Memory B cell (primary cell): ENCODE measurements around the gene KXD1.
A peak's percentile ranks its signal among the peaks of the same experiment; 100 is the strongest.
"Not testable (repeated sequence)": the region's sequence is repeated elsewhere in the genome, so short reads cannot be mapped to it uniquely, and the experiment has no call there.

Experiments
- ATAC-seq: fragments of 150-1000 bp; cut with Tn5 transposase; 2 replicates; pipeline ENCODE4 v1.10.0; 2021; ENCODE audit warnings: low read depth, mild to moderate bottlenecking, moderate library complexity
- DNase-seq, 2 donors: peaks; one replicate each; pipeline ENCODE4 v3.0.0; 2022; ENCODE audit warnings: low spot score in 2 of 2
- H3K27ac Mint-ChIP-seq: one replicate; pipeline ENCODE4 v1.8.0; 2022; ENCODE audit warnings: mild to moderate bottlenecking, moderate library complexity, mixed read lengths
- H3K27me3 Mint-ChIP-seq: one replicate; pipeline ENCODE4 v1.8.0; 2022; ENCODE audit warnings: mixed read lengths
- H3K36me3 Mint-ChIP-seq: one replicate; pipeline ENCODE4 v1.8.0; 2022; ENCODE audit warnings: mild to moderate bottlenecking, mixed read lengths
- H3K4me1 Mint-ChIP-seq: one replicate; pipeline ENCODE4 v1.8.0; 2022; ENCODE audit warnings: mixed read lengths
- H3K4me3 Mint-ChIP-seq: one replicate; pipeline ENCODE4 v1.8.0; 2022; ENCODE audit warnings: mild to moderate bottlenecking, moderate library complexity, mixed read lengths
- H3K9me3 Mint-ChIP-seq: one replicate; pipeline ENCODE4 v1.8.0; 2022; ENCODE audit warnings: mixed read lengths

KXD1 gene

GRCh38 chr19:18594824-18595373, 37.2 kb downstream of the KXD1 start:
- Mint-ChIP-seq H3K4me3 (peak overlapping the region; percentile 70), H3K27ac (peak overlapping the region; percentile 81), H3K9me3 (no peaks in the 10 kb centered on the region), H3K4me1 (peaks cover 14% of the 10 kb centered on the region), H3K36me3 (peaks cover 5% of the 10 kb centered on the region), H3K27me3 (peaks cover 1% of the 10 kb centered on the region)
- ATAC-seq = no peak
- DNase-seq = no peak

- no peaks in the 10 kb centered on the region for H3K9me3 Mint-ChIP-seq
- H3K27me3 Mint-ChIP-seq = peaks cover 1% of the 10 kb centered on the region
- peak overlapping the region; percentile 58 for H3K4me3 Mint-ChIP-seq
- DNase-seq (no peak), ATAC-seq (no peak)
- peaks cover 10% of the 10 kb centered on the region for H3K4me1 Mint-ChIP-seq
- H3K27ac Mint-ChIP-seq = no peak overlapping the region
- peaks cover 4% of the 10 kb centered on the region for H3K36me3 Mint-ChIP-seq
These were observed 37.8 kb downstream of the KXD1 start for GRCh38 chr19:18595475-18595874.

DNA sequence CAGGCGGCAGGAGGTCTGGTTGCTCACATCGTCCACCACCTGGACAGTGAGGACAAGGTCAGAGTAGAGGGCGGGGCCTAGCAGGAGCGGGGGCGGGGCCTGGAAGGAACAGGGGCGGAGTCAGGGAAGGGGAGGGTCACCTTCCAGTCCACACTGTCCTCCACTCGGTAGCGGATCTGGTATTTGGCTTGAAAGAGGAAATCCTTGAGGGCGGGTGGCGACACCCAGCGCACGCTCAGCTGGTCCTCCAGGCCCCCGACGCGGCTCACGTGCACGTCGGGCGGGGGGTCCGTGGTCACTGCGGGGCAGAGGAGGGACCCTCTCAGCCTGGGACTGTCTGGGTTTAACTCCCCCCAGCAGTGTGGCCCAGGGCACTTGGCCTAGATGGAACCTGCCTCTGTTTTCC, 39.1 kb downstream of the KXD1 start:
- ATAC-seq = no peak
- Mint-ChIP-seq H3K27me3 (peaks cover 7% of the 10 kb centered on the region), H3K36me3 (no peaks in the 10 kb centered on the region), H3K9me3 (no peaks in the 10 kb centered on the region), H3K27ac (no peak overlapping the region), H3K4me3 (no peak overlapping the region), H3K4me1 (peaks cover 7% of the 10 kb centered on the region)
- no peak for DNase-seq

DNA sequence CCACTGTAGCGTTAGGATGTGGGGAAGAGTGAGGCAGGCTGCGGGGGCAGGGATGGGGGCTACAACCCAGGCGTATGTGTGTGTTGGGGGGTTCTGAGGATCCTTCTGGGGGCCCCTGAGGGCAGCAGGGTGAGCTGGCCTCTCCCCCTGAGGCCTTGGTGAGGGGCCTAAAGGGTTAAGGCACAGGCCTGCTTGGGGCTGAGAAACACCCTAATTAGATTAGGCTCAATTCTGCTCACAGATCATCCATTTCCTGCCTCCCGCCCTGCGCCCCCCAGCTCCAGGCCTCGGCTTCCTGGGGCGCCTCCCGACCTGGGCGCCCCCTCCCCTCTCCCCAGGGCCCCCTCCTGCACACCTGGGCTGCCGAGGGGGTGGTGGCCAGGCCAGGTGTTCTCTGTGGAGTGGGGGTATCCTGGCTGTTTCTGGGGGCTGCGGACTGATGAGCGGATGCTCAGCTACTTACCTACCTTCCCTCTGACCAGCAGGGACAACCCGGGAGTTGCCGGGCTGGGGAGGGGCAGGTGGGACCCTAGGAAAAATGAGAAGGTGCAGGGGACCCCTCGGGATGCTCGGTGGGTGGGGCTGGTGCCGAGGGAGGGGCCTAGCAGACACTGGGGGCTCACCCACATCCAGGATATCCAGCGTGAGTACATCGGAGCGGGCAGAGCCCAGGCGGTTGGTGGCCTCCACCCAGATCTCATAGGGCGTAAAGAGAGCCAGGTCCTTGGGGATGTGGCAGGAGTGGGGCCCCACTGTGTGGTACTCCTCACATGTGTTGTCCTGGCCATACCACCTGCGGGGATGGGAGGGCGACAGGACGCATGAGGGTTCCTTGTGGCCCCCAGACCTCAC, 40.4 kb downstream of the KXD1 start:
- Mint-ChIP-seq H3K4me1 (peaks cover 8% of the 10 kb centered on the region), H3K9me3 (no peaks in the 10 kb centered on the region), H3K27ac (no peak overlapping the region), H3K27me3 (peaks cover 12% of the 10 kb centered on the region), H3K36me3 (no peaks in the 10 kb centered on the region), H3K4me3 (no peak overlapping the region)
- ATAC-seq (no peak), DNase-seq (no peak)

GRCh38 chr19:18599485-18599884, 41.8 kb downstream of the KXD1 start:
- no peaks in the 10 kb centered on the region for H3K9me3 Mint-ChIP-seq

DNA sequence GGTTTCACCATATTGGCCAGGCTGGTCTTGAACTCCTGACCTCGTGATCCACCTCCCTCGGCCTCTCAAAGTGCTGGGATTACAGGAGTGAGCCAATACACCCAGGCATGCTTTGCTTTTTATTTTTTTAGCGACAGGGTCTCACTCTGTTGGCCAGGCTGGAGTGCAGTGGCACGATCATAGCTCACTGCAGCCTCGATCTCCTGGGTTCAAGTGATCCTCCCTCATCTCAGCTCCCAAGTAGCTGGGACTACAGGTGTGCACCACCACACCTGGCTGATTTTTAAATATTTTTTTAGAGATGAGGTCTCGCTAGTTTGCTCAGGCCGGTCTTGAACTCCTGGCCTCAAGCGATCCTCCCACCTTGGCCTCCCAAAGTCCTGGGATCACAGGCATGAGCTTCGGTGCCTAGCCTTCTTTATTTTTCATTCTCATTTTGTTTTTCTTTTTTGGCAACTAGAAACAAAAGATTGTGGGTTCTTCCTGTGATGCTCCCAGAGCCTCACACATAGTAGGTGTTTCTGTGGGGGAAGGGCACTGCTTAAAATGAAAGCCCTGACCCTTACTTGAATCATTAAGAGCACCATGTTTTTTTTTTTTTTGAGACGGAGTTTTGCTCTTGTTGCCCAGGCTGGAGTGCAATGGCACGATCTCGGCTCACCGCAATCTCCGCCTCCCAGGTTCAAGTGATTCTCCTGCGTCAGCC, 43.2 kb downstream of the KXD1 start:
- H3K4me3 Mint-ChIP-seq, H3K9me3 Mint-ChIP-seq, H3K36me3 Mint-ChIP-seq, H3K4me1 Mint-ChIP-seq, ATAC-seq, H3K27ac Mint-ChIP-seq, DNase-seq: not testable (repeated sequence)
- H3K27me3 Mint-ChIP-seq = peaks cover 19% of the 10 kb centered on the region

More at GRCh38 chr19:18599485-18599884, 41.8 kb downstream of the KXD1 start:
- Mint-ChIP-seq H3K4me3 (no peak overlapping the region), H3K4me1 (peaks cover 11% of the 10 kb centered on the region), H3K36me3 (no peaks in the 10 kb centered on the region), H3K27me3 (peaks cover 16% of the 10 kb centered on the region), H3K27ac (no peak overlapping the region)
- ATAC-seq = no peak
- no peak for DNase-seq

DNA sequence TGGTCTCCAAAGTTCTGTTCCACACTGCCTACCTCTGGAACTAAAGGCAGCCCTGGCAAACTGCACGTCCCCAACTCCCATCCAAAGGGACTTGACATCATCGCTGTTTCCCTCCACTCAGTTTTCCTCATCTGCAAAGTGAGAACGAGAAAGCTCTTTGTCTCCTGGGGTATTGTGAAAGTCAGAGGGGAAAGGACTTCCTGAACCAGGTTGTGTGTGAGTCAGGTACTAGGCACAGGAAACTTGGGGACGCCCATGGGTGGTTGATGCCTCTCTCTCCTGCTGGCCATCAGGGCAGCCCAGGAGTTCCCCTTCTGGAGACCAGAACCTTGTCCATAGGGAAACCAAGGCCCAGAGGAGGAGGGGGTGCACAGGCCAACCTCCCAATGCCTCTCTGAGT, 44.2 kb downstream of the KXD1 start:
- H3K4me3 Mint-ChIP-seq = no peak overlapping the region
- H3K9me3 Mint-ChIP-seq = no peaks in the 10 kb centered on the region
- H3K27me3 Mint-ChIP-seq = peaks cover 19% of the 10 kb centered on the region
- no peaks in the 10 kb centered on the region for H3K36me3 Mint-ChIP-seq
- no peak overlapping the region for H3K27ac Mint-ChIP-seq
- no peak for DNase-seq
- peaks cover 7% of the 10 kb centered on the region for H3K4me1 Mint-ChIP-seq
- no peak for ATAC-seq

- H3K27me3 Mint-ChIP-seq = peaks cover 26% of the 10 kb centered on the region
- peaks cover 7% of the 10 kb centered on the region for H3K4me1 Mint-ChIP-seq
- ATAC-seq = peak; percentile 69
- no peak overlapping the region for H3K4me3 Mint-ChIP-seq
- H3K36me3 Mint-ChIP-seq = no peaks in the 10 kb centered on the region
- no peak overlapping the region for H3K27ac Mint-ChIP-seq
- no peaks in the 10 kb centered on the region for H3K9me3 Mint-ChIP-seq
- DNase-seq = no peak
These were observed 45.7 kb downstream of the KXD1 start for GRCh38 chr19:18603255-18603957.

GRCh38 chr19:18603958-18604819, 46.5 kb downstream of the KXD1 start:
- Mint-ChIP-seq H3K9me3 (no peaks in the 10 kb centered on the region), H3K27me3 (peaks cover 32% of the 10 kb centered on the region), H3K4me1 (peaks cover 10% of the 10 kb centered on the region), H3K27ac (no peak overlapping the region), H3K36me3 (no peaks in the 10 kb centered on the region), H3K4me3 (no peak overlapping the region)
- no peak for ATAC-seq
- no peak for DNase-seq

- Mint-ChIP-seq H3K9me3 (no peaks in the 10 kb centered on the region), H3K4me3 (no peak overlapping the region)
These were observed 47.1 kb downstream of the KXD1 start for GRCh38 chr19:18604820-18605159.

DNA sequence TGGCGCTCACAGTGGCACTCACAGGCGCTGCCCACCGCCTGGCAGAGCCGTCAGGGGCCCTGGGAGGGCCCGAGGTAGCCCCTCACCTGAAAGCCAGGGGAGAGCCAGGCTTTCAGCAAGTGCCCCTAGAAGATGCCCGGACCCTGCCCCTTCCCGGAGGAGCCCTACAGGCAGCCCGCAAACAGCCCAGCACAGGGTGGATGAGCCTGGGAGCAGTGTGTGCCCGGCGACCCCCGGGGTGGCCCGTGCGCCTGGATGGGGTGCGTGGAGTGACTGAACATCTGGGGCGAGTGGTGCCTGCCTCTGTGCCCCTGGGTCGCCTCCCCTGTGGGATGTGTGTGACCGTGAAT, 47.5 kb downstream of the KXD1 start:
- Mint-ChIP-seq H3K4me3 (peak overlapping the region; percentile 72), H3K36me3 (no peaks in the 10 kb centered on the region), H3K4me1 (peaks cover 11% of the 10 kb centered on the region), H3K27me3 (peaks cover 33% of the 10 kb centered on the region), H3K9me3 (no peaks in the 10 kb centered on the region), H3K27ac (no peak overlapping the region)
- no peak for DNase-seq
- no peak for ATAC-seq

More at GRCh38 chr19:18604820-18605159, 47.1 kb downstream of the KXD1 start:
- no peaks in the 10 kb centered on the region for H3K36me3 Mint-ChIP-seq
- no peak for ATAC-seq
- H3K27ac Mint-ChIP-seq = no peak overlapping the region
- no peak for DNase-seq
- H3K27me3 Mint-ChIP-seq = peaks cover 33% of the 10 kb centered on the region
- H3K4me1 Mint-ChIP-seq = peaks cover 11% of the 10 kb centered on the region

GRCh38 chr19:18605546-18606280, 48.0 kb downstream of the KXD1 start:
- Mint-ChIP-seq H3K4me3 (peak overlapping the region; percentile 72), H3K27me3 (peaks cover 33% of the 10 kb centered on the region), H3K27ac (no peak overlapping the region), H3K36me3 (no peaks in the 10 kb centered on the region), H3K9me3 (no peaks in the 10 kb centered on the region), H3K4me1 (peaks cover 11% of the 10 kb centered on the region)
- ATAC-seq = no peak
- DNase-seq = no peak
